Nephron progenitor cell (in vitro differentiated cells): ENCODE measurements around the gene PAK2.

Source experiments
- DNase-seq: peaks from one replicate; pipeline ENCODE4 v3.0.0; 2021
- H3K27ac Mint-ChIP-seq: 2 replicates; pipeline ENCODE4 v1.8.0; 2021; ENCODE audit warnings: mild to moderate bottlenecking, moderate library complexity, mixed read lengths
- H3K27me3 Mint-ChIP-seq: 2 replicates; pipeline ENCODE4 v1.8.0; 2021; ENCODE audit warnings: mild to moderate bottlenecking, low read depth, mixed read lengths; ENCODE audit not compliant: poor library complexity
- H3K36me3 Mint-ChIP-seq: 2 replicates; pipeline ENCODE4 v1.8.0; 2021; ENCODE audit warnings: low read depth, mixed read lengths
- H3K4me1 Mint-ChIP-seq: 2 replicates; pipeline ENCODE4 v1.8.0; 2021; ENCODE audit warnings: mixed read lengths
- H3K4me3 Mint-ChIP-seq: 2 replicates; pipeline ENCODE4 v1.8.0; 2021; ENCODE audit warnings: mild to moderate bottlenecking, moderate library complexity, mixed read lengths
- H3K9me3 Mint-ChIP-seq: 2 replicates; pipeline ENCODE4 v1.8.0; 2021; ENCODE audit warnings: mild to moderate bottlenecking, moderate library complexity, mixed read lengths
- CTCF ChIP-seq: fragments of 200-600 bp; sonication (generic); IDR thresholded peaks from 2 replicates; pipeline ENCODE4 v1.5.0; 2021; ENCODE audit warnings: antibody characterized with exemption

PAK2 gene

GRCh38 chr3:196739671-196740480 lies at the start of gene PAK2:
TSS of gene PAK2 (plus strand) at chr3:196739857. CDS start at chr3:196782647, 42,790 bp downstream.
- peaks cover 16% of the 10 kb centered on the region for H3K4me1 Mint-ChIP-seq
- peak within 1 kb of the TSS; percentile 100 for H3K4me3 Mint-ChIP-seq
- peaks cover 39% of the 10 kb centered on the region for H3K36me3 Mint-ChIP-seq
- peak; percentile 85 for DNase-seq
- H3K27me3 Mint-ChIP-seq, result no peaks in the 10 kb centered on the region
- TF ChIP-seq CTCF, result no peak
- peak within 1 kb of the TSS; percentile 100 for H3K27ac Mint-ChIP-seq
- H3K9me3 Mint-ChIP-seq, result peaks cover 25% of the 10 kb centered on the region

DNA sequence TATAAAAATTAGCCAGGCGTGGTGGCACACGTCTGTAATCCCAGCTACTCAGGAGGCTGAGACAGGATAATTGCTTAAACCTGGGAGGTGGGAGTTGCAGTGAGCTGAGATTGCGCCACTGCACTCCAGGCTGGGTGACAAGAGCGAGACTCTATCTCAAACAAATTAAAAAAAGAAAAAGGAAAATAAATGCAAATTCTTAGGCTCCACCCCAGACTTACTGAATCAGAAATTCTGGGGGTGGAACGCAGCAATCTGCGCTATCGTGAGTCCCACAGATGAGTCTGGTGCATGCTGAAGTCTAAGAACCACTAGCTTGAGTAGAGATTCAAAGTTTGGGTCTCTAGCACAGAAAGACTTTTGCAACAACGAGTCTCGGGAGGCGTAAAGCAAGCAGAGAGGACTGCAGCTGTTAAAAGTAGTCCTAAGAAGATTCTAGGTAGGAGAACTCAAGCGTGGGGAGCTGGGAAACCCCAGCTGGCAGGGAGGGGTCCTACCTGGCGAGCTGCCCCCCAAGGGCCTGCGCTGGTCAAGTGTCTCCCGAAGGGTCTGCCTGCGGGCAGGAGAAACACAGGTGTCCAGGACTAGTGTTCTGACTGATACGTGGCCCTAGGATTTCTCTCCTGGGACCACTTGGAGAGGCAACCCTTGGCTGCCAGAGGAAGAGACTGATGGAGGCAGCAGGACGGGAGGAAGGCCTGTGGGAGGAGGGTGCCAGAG lies 49.6 kb upstream of the PAK2 start:
- peaks cover 26% of the 10 kb centered on the region for H3K4me1 Mint-ChIP-seq
- H3K9me3 Mint-ChIP-seq, result no peaks in the 10 kb centered on the region
- TF ChIP-seq CTCF, result no peak

DNA sequence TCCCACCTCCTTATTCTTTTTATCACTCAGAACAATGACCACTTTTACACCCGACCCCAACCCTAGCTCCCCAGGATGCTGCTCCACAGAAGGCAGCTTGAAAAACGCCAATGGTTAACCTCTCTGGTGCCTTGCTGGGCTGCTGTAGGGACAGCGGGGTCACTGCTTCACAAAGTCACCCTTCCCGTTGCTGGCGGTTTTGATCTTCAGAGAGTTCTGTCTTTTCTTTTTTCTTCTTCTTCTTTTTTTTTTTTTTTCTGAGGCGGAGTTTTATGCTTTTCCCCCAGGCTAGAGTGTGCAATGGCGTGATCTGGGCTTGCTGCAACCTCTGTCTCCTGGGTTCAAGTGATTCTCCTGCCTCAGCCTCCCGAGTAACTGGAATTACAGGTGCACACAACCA lies 48.3 kb upstream of the PAK2 start:
- Mint-ChIP-seq H3K27me3 (peaks cover 19% of the 10 kb centered on the region), H3K9me3 (no peaks in the 10 kb centered on the region), H3K27ac (no peak overlapping the region), H3K4me1 (peaks cover 19% of the 10 kb centered on the region), H3K4me3 (no peak overlapping the region), H3K36me3 (no peaks in the 10 kb centered on the region)
- DNase-seq, result no peak
- no peak for TF ChIP-seq CTCF

More for the DNA sequence above, 49.6 kb upstream of the PAK2 start:
- DNase-seq, result no peak
- Mint-ChIP-seq H3K4me3 (no peak overlapping the region), H3K36me3 (no peaks in the 10 kb centered on the region), H3K27me3 (peaks cover 14% of the 10 kb centered on the region), H3K27ac (no peak overlapping the region)

DNA sequence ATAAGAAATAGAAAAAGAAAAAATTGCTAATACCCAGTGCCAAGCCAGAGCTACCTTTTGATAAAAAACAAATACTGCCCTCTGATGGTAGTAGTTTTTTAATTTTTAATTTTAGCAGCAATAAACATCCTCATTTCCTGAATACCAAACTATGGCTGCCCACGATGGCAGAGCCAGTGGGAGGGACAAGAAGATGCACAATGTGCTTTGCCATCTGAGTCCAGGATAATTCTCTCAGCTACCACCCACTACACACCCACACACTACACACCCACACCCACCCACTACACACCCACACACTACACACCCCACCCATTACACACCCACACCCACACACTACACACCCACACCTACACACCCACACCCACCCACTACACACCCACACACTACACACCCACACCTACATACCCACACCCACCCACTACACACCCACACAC lies 45.4 kb upstream of the PAK2 start:
- Mint-ChIP-seq H3K4me1 (no peaks in the 10 kb centered on the region), H3K36me3 (no peaks in the 10 kb centered on the region), H3K27ac (no peak overlapping the region), H3K27me3 (peaks cover 19% of the 10 kb centered on the region), H3K9me3 (no peaks in the 10 kb centered on the region), H3K4me3 (no peak overlapping the region)
- TF ChIP-seq CTCF, result no peak
- no peak for DNase-seq

GRCh38 chr3:196694941-196695848 lies 44.5 kb upstream of the PAK2 start:
- H3K27ac Mint-ChIP-seq, result no peak overlapping the region
- no peak overlapping the region for H3K4me3 Mint-ChIP-seq
- no peaks in the 10 kb centered on the region for H3K4me1 Mint-ChIP-seq
- H3K9me3 Mint-ChIP-seq, result no peaks in the 10 kb centered on the region
- no peak for DNase-seq
- peaks cover 19% of the 10 kb centered on the region for H3K27me3 Mint-ChIP-seq
- TF ChIP-seq CTCF, result no peak
- no peaks in the 10 kb centered on the region for H3K36me3 Mint-ChIP-seq
